ENCODE measurements around the gene TUBA1B.

DNA sequence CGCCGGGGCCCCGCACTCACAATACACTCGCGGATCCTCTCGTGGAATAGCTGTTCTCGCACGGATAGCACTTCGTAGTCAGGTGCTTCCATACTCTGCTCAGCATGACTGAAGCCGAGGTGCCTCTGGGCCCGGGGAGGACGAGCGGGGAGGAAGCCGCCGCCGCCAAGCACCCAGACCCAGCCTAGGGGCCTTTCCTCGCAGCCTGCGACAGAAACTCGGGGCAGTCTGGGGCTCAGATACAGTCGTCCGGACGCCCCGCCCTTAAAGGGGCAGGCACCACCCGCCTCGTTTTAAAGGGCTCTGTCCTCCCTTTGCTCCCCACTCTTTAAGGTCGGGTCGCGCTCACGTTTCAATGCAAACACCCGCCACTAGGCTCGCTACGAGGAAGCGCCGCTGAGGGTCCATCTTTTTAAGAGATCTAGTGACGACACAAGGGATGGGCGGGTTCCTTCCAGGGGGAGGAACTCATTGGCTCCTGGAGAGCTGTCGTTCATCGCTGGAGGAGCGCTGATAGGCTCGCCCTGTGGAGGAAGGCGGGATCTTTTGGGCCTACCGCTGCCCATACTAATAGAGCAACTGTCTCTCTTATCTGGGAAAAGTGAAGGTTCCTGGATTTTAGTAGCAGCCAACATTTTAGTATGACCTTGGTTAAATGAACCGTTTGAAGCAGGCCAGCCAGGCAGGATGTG, 20.6 kb downstream of the TUBA1B start, which contains the start of gene LMBR1L:
- TF ChIP-seq POLR2A (IDR thresholded peaks at IDR 0.05) (peak in 3 of 4 donors; percentile 46 to 92 (median 92)), EP300 (IDR thresholded peaks at IDR 0.05) (no peak)
- TF ChIP-seq, protein P1, sequence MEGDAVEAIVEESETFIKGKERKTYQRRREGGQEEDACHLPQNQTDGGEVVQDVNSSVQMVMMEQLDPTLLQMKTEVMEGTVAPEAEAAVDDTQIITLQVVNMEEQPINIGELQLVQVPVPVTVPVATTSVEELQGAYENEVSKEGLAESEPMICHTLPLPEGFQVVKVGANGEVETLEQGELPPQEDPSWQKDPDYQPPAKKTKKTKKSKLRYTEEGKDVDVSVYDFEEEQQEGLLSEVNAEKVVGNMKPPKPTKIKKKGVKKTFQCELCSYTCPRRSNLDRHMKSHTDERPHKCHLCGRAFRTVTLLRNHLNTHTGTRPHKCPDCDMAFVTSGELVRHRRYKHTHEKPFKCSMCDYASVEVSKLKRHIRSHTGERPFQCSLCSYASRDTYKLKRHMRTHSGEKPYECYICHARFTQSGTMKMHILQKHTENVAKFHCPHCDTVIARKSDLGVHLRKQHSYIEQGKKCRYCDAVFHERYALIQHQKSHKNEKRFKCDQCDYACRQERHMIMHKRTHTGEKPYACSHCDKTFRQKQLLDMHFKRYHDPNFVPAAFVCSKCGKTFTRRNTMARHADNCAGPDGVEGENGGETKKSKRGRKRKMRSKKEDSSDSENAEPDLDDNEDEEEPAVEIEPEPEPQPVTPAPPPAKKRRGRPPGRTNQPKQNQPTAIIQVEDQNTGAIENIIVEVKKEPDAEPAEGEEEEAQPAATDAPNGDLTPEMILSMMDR (IDR thresholded peaks at IDR 0.05): peak; percentile 42 to 88 (median 84)

All from upper lobe of left lung (tissue), 4 donors.